A673 (cell line): ENCODE data around the gene GLO1. TPM values are rescaled to one million over a fixed set of nuclear protein-coding genes. Genes with fewer than 3 reads are reported as not detected.

Experiments
- BruUV-seq: library from RNA; stranded (reverse); fragments of 400-500 nt; replicated peaks from 2 replicates; lab custom pipeline; 2021; lab: Mats Ljungman, UMichigan
- CTCF ChIA-PET: fragments of 300-600 bp; sonication (Branson Sonifier 250); formaldehyde crosslinking; loops from one replicate; lab custom pipeline; 2022; ENCODE audit warnings: antibody characterized with exemption; lab: Charles Lee
- POLR2A ChIA-PET: fragments of 300-600 bp; sonication (Branson Sonifier 250); formaldehyde crosslinking; loops from one replicate; lab custom pipeline; 2022; ENCODE audit warnings: antibody characterized with exemption; ENCODE audit not compliant: low non-redundant PET; lab: Charles Lee
- DNase-seq: peaks from one replicate; pipeline ENCODE4 v3.0.0-alpha.2; 2015; ENCODE audit warnings: low spot score
- H3K27ac ChIP-seq: fragments of 200-600 bp; sonication (generic); 2 replicates; pipeline ENCODE4 v1.5.1; 2016; ENCODE audit warnings: mixed run types, low read depth, mild to moderate bottlenecking, mixed read lengths, antibody characterized with exemption, low read length; ENCODE audit not compliant: poor library complexity, severe bottlenecking
- H3K27me3 ChIP-seq: fragments of 200-600 bp; sonication (generic); replicated peaks from 2 replicates; pipeline ENCODE4 v1.6.1; 2017; ENCODE audit warnings: mixed run types, low read depth, mild to moderate bottlenecking, mixed read lengths, antibody characterized with exemption, low read length; ENCODE audit not compliant: insufficient read depth, poor library complexity
- H3K36me3 ChIP-seq: fragments of 200-600 bp; sonication (generic); 2 replicates; pipeline ENCODE4 v1.6.1; 2016; ENCODE audit warnings: mixed run types, mild to moderate bottlenecking, mixed read lengths, antibody characterized with exemption, low read length; ENCODE audit not compliant: insufficient read depth, poor library complexity, severe bottlenecking
- H3K4me1 ChIP-seq: fragments of 200-600 bp; sonication (generic); 2 replicates; pipeline ENCODE4 v1.6.1; 2017; ENCODE audit warnings: mixed run types, mild to moderate bottlenecking, mixed read lengths, antibody characterized with exemption, low read length; ENCODE audit not compliant: insufficient read depth, poor library complexity, severe bottlenecking
- H3K4me3 ChIP-seq: fragments of 200-600 bp; sonication (generic); 2 replicates; pipeline ENCODE4 v1.5.1; 2016; ENCODE audit warnings: low read depth, mixed run types, mild to moderate bottlenecking, mixed read lengths, low read length; ENCODE audit not compliant: poor library complexity, severe bottlenecking
- H3K9me3 ChIP-seq: fragments of 200-600 bp; sonication (generic); 2 replicates; pipeline ENCODE4 v1.6.1; 2016; ENCODE audit warnings: mixed run types, low read depth, mild to moderate bottlenecking, mixed read lengths, antibody characterized with exemption, low read length; ENCODE audit not compliant: poor library complexity, severe bottlenecking
- CTCF ChIP-seq: fragments of 300-800, 200-600 bp; sonication (generic); conservative IDR thresholded peaks from 2 replicates; pipeline ENCODE4 v1.5.1; 2017; ENCODE audit warnings: low read depth, mild to moderate bottlenecking, antibody characterized with exemption, low read length, moderate library complexity, mixed read lengths
- EZH2 ChIP-seq: fragments of 200-600 bp; sonication (generic); IDR thresholded peaks from 2 replicates; pipeline ENCODE4 v1.6.1; 2017; ENCODE audit warnings: borderline replicate concordance, low read depth, mild to moderate bottlenecking, mixed read lengths, antibody characterized with exemption, low read length; ENCODE audit not compliant: poor library complexity, severe bottlenecking
- intact Hi-C: fragments of 100-400 bp; cut with micrococcal nuclease; formaldehyde crosslinking; loops from one replicate; pipeline ENCODE4 v1.10.0; 2022; ENCODE audit not compliant: unreplicated experiment
- total RNA-seq: library from RNA; stranded (reverse); gene quantifications from 2 replicates; pipeline ENCODE4 v1.2.3, GENCODE V29; 2021

GLO1 gene
- total RNA-seq, 1 experiment from 2014 or later = 183 TPM

- POLR2A ChIA-PET = no interaction called here
- Histone ChIP-seq H3K4me3 (no peak overlapping the region), H3K27me3 (no peaks in the 10 kb centered on the region), H3K36me3 (peaks cover 23% of the 10 kb centered on the region), H3K9me3 (peaks cover 14% of the 10 kb centered on the region), H3K4me1 (no peaks in the 10 kb centered on the region), H3K27ac (no peak overlapping the region)
- no TSS peak for BruUV-seq
- DNase-seq = no peak
- intact Hi-C loops = no loop called here
- TF ChIP-seq EZH2 (no peak), CTCF (no peak)
- CTCF ChIA-PET = no interaction called here
Measured at GRCh38 chr6:38696345-38696744, 6.6 kb downstream of the GLO1 start.

- Histone ChIP-seq H3K27me3 (no peaks in the 10 kb centered on the region), H3K36me3 (peaks cover 19% of the 10 kb centered on the region), H3K4me1 (no peaks in the 10 kb centered on the region), H3K9me3 (peaks cover 10% of the 10 kb centered on the region), H3K4me3 (no peak overlapping the region), H3K27ac (no peak overlapping the region)
- DNase-seq = no peak
- BruUV-seq = no TSS peak
- CTCF ChIA-PET = no interaction called here
- no peak for TF ChIP-seq EZH2
- no peak for TF ChIP-seq CTCF
- POLR2A ChIA-PET = no interaction called here
- intact Hi-C loops = no loop called here
Measured at GRCh38 chr6:38695933-38696332, 7.0 kb downstream of the GLO1 start.

- DNase-seq = no peak
- no peak overlapping the region for H3K4me3 ChIP-seq
- intact Hi-C loops = no loop called here
- H3K9me3 ChIP-seq = peaks cover 4% of the 10 kb centered on the region
- no peak overlapping the region for H3K27ac ChIP-seq
- TF ChIP-seq EZH2 (no peak), CTCF (no peak)
- H3K36me3 ChIP-seq = peaks cover 14% of the 10 kb centered on the region
- ChIA-PET CTCF (no interaction called here), POLR2A (no interaction called here)
- H3K27me3 ChIP-seq = no peaks in the 10 kb centered on the region
- no peaks in the 10 kb centered on the region for H3K4me1 ChIP-seq
- no TSS peak for BruUV-seq
Measured at GRCh38 chr6:38695227-38695900, 7.6 kb downstream of the GLO1 start.
